Measurements from ENCODE around the gene TAS2R31. TPM values are rescaled to one million over a fixed set of nuclear protein-coding genes. Genes with fewer than 3 reads are reported as not detected.
"Not testable (repeated sequence)": the region's sequence is repeated elsewhere in the genome, so short reads cannot be mapped to it uniquely, and the experiment has no call there.

TAS2R31 gene
- total and polyA plus RNA-seq, 9 donors: 0.53 to 5.5 (median 0.69) TPM

DNA sequence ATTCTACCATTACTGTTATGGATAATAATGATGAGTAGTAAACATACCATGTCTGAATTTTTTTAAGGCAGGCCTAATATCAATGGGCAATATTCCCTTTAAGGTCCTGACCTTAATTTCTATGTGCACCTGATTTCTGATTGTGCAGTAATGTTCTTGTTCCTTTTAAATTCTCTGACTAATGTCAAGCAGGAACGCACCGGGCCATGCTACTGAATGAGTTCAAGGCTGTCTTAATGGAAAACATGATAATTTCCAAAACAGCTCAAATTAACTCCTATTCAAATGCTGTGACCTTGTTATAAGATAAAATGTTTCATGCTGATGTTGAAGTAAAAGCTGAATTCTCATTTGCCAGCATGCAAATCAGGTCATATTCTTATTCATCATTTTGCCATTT is 24.1 kb upstream of the TAS2R31 start:
- H3K4me3 ChIP-seq (ENCODE audit: low read length): no peak overlapping the region
- no peaks in the 10 kb centered on the region for H3K4me1 ChIP-seq (ENCODE audit: control insufficient read depth, insufficient read depth, low read length)
- WGBS (ENCODE audit: insufficient coverage): no CpG with 5 or more reads among the region's 2 CpGs
- no peaks in the 10 kb centered on the region for H3K36me3 ChIP-seq (ENCODE audit: control insufficient read depth, insufficient read depth, low read length)
- H3K27me3 ChIP-seq (ENCODE audit: control insufficient read depth, insufficient read depth, low read length): no peaks in the 10 kb centered on the region
- H3K27ac ChIP-seq (ENCODE audit: low read length): no peak overlapping the region
- H3K9me3 ChIP-seq (replicated peaks; ENCODE audit: control insufficient read depth, low read depth, low read length): peaks cover 3% of the 10 kb centered on the region
- no peak for DNase-seq

DNA sequence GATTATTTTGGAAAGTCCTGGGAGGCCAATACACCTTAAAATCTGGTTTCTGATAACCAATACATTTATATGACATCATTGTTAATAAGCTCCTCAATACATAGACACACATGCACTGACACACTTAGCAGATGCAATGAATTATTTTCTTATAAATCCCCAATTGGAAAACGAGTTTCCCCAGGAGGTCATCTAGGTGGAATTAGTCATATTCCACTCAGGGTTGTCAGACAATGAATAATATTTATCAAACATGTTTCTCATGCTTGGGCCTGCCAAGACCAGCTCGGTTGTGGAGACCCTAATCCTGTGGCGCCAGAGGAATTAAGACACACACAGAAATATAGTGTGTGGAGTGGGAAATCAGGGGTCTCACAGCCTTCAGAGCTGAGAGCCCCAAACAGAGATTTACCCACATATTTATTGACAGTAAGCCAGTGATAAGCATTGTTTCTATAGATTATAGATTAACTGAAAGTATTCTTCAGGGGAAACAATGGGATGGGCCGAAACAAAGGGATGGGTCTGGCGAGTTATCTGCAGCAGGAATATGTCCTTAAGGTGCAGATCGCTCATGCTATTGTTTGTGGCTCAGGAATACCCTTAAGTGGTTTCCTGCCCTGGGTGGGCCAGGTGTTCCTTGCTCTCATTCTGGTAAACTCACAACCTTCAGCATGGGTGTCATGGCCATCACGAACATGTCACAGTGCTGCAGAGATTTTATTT is 18.8 kb upstream of the TAS2R31 start:
- H3K4me3 ChIP-seq (ENCODE audit: low read length); DNase-seq; H3K27me3 ChIP-seq (ENCODE audit: control insufficient read depth, insufficient read depth, low read length); H3K9me3 ChIP-seq (replicated peaks; ENCODE audit: control insufficient read depth, low read depth, low read length); H3K4me1 ChIP-seq (ENCODE audit: control insufficient read depth, insufficient read depth, low read length); H3K27ac ChIP-seq (ENCODE audit: low read length); H3K36me3 ChIP-seq (ENCODE audit: control insufficient read depth, insufficient read depth, low read length): not testable (repeated sequence)
- 94% methylated on average over 3 of the region's 7 CpGs for WGBS (ENCODE audit: insufficient coverage)

DNA sequence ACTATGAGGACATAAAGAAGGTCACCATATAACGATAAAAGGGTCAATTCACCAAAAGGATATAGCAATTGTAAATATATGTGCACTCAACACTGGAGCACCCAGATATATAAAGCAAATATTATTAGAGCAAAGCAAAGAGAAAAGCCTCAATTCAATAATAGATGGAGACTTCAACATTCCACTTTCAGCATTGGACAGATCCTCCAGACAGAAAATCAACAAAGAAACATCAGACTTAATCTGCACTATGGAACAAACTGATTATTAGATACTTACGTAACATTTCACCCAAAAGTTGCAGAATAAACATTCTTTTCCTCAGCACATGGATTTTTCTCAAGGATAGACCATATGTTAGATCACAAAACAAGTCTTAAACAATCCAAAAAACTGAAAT is 10.2 kb upstream of the TAS2R31 start:
- H3K27me3 ChIP-seq (ENCODE audit: control insufficient read depth, insufficient read depth, low read length); H3K4me1 ChIP-seq (ENCODE audit: control insufficient read depth, insufficient read depth, low read length); H3K27ac ChIP-seq (ENCODE audit: low read length); H3K36me3 ChIP-seq (ENCODE audit: control insufficient read depth, insufficient read depth, low read length); H3K9me3 ChIP-seq (replicated peaks; ENCODE audit: control insufficient read depth, low read depth, low read length); H3K4me3 ChIP-seq (ENCODE audit: low read length); DNase-seq: not testable (repeated sequence)
- WGBS (ENCODE audit: insufficient coverage): 71% methylated on average over 1 of the region's 2 CpGs

DNA sequence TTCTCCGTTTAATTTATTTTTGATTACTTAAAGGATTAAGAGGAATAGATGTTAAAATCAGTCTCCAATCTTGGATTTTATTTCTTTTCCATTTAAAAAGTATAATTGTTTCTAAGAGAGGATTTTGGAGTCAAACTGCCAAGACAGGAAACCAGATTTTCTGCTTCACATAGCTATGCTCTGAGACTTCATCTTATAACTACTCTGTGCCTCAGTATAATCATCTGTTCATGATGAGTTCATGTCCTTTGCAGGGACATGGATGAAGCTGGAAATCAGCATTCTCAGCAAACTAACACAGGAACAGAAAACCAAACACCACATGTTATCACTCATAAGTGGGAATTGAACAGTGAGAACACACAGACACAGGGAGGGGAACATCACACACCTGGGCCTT is 9.0 kb upstream of the TAS2R31 start:
- no peak overlapping the region for H3K27ac ChIP-seq (ENCODE audit: low read length)
- H3K36me3 ChIP-seq (ENCODE audit: control insufficient read depth, insufficient read depth, low read length): no peaks in the 10 kb centered on the region
- no peak overlapping the region for H3K4me3 ChIP-seq (ENCODE audit: low read length)
- H3K4me1 ChIP-seq (ENCODE audit: control insufficient read depth, insufficient read depth, low read length): no peaks in the 10 kb centered on the region
- no peak for DNase-seq
- H3K9me3 ChIP-seq (replicated peaks; ENCODE audit: control insufficient read depth, low read depth, low read length): peaks cover 2% of the 10 kb centered on the region
- WGBS (ENCODE audit: insufficient coverage): no CpG with 5 or more reads among the region's 1 CpG
- H3K27me3 ChIP-seq (ENCODE audit: control insufficient read depth, insufficient read depth, low read length): no peaks in the 10 kb centered on the region

DNA sequence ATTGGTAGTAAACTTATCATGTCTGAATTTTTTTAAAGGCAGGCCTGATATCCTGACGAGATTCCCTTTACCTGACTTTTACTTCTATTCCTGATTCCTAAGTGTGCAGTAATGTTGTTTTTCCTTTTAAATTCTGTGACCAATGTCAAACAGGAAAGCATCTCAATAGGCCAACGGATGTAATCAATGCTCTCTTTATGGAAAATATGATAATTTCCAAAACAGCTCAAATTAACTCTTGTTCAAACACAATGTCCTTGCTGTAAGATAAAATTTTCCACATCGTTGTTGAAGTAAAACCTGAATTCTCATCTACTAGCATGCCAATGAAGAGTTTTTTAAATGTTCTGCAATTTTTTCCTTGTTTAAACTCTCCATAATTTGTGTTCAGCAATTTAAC is 8.0 kb upstream of the TAS2R31 start:
- no CpG with 5 or more reads among the region's 3 CpGs for WGBS (ENCODE audit: insufficient coverage)
- Histone ChIP-seq H3K36me3 (ENCODE audit: control insufficient read depth, insufficient read depth, low read length) (no peaks in the 10 kb centered on the region), H3K4me1 (ENCODE audit: control insufficient read depth, insufficient read depth, low read length) (no peaks in the 10 kb centered on the region), H3K4me3 (ENCODE audit: low read length) (no peak overlapping the region), H3K27ac (ENCODE audit: low read length) (no peak overlapping the region), H3K27me3 (ENCODE audit: control insufficient read depth, insufficient read depth, low read length) (no peaks in the 10 kb centered on the region), H3K9me3 (replicated peaks; ENCODE audit: control insufficient read depth, low read depth, low read length) (peaks cover 2% of the 10 kb centered on the region)
- DNase-seq: no peak

DNA sequence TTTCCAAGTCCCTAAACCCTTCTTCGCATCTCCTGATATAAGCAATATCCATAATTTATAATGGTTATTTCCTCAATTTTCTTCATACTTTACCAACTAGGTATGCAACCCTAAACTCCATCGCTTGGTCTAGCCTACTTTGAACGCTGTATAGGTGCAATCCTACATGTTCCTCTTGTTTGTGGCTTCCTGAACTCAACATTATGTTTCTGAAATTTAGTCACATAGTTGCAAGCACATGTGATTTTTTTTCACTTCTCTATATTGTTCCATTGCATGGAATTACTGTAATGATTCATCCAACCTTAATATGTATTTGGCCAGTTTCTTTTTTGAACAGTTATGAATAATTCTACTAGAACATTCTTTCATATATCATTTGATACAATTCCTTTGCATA is 2.8 kb upstream of the TAS2R31 start:
- H3K9me3 ChIP-seq (replicated peaks; ENCODE audit: control insufficient read depth, low read depth, low read length); DNase-seq; H3K27me3 ChIP-seq (ENCODE audit: control insufficient read depth, insufficient read depth, low read length); H3K36me3 ChIP-seq (ENCODE audit: control insufficient read depth, insufficient read depth, low read length); H3K27ac ChIP-seq (ENCODE audit: low read length); H3K4me3 ChIP-seq (ENCODE audit: low read length); H3K4me1 ChIP-seq (ENCODE audit: control insufficient read depth, insufficient read depth, low read length): not testable (repeated sequence)
- no CpG with 5 or more reads among the region's 3 CpGs for WGBS (ENCODE audit: insufficient coverage)

DNA sequence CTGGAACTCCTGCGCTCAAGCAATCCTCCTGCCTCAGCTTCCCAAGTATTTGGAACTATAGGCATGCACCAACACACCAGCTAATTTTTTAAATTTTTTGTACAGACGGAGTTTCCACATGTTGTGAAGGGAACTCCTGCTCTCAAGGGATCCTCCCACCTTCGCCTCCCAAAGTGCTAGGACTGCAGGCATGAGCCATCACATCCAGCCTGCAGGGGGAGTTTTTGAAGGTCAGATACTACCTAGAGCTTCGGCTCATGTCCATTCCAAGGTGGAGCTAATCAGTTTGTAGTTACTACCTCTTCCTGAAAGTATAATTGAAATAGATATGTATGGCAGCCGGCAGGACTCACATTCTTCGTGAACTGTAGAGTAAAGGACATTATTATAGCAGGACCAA is 5.1 kb downstream of the TAS2R31 start:
- no CpG with 5 or more reads among the region's 6 CpGs for whole genome bisulfite sequencing (ENCODE audit: insufficient coverage)
- H3K4me3 ChIP-seq (ENCODE audit: low read length): no peak overlapping the region
- H3K27ac ChIP-seq (ENCODE audit: low read length): no peak overlapping the region
- H3K36me3 ChIP-seq (ENCODE audit: control insufficient read depth, insufficient read depth, low read length): peaks cover 2% of the 10 kb centered on the region
- no peaks in the 10 kb centered on the region for H3K27me3 ChIP-seq (ENCODE audit: control insufficient read depth, insufficient read depth, low read length)
- no peaks in the 10 kb centered on the region for H3K4me1 ChIP-seq (ENCODE audit: control insufficient read depth, insufficient read depth, low read length)
- DNase-seq: no peak
- H3K9me3 ChIP-seq (replicated peaks; ENCODE audit: control insufficient read depth, low read depth, low read length): peaks cover 2% of the 10 kb centered on the region

DNA sequence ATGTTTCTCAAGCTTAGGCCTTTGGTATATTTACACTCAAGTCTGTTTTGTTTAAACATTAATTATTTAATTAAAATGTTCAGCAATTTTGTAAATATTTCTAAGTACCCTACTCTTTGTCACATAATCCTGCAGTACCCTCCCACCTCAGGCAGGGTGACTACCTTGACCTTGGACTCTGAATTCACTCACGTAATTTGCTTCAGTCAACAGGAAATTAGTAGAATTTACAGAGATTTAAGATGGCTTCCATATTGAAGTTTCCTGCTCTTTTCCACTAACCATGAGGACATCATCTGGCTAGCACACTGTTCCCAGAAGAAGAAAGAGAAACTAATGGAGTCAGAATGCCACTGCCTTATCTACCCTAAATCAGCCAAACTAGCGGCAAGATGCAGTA is 7.8 kb downstream of the TAS2R31 start:
- no CpG with 5 or more reads among the region's 2 CpGs for WGBS (ENCODE audit: insufficient coverage)
- peaks cover 2% of the 10 kb centered on the region for H3K36me3 ChIP-seq (ENCODE audit: control insufficient read depth, insufficient read depth, low read length)
- H3K27me3 ChIP-seq (ENCODE audit: control insufficient read depth, insufficient read depth, low read length): no peaks in the 10 kb centered on the region
- no peaks in the 10 kb centered on the region for H3K4me1 ChIP-seq (ENCODE audit: control insufficient read depth, insufficient read depth, low read length)
- peaks cover 2% of the 10 kb centered on the region for H3K9me3 ChIP-seq (replicated peaks; ENCODE audit: control insufficient read depth, low read depth, low read length)
- DNase-seq: no peak
- no peak overlapping the region for H3K27ac ChIP-seq (ENCODE audit: low read length)
- H3K4me3 ChIP-seq (ENCODE audit: low read length): no peak overlapping the region

DNA sequence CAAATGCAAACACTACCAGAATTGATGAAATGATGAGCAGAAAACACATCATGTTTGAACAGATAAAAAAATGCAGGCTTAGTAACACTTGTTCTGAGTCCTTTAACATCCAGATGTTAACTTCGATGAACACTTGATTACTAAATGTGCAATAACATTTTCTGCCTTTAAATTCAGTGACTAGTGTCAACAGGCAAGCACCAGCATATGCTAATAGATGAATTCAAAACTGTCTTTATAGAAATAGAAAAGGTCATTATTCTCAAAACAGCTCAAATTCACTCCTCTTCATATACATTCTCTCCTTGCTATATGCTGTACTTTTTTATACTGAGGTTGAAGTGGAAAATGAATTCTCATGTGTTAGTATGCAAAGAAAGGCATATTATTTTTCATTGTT is 8.7 kb downstream of the TAS2R31 start, which contains the start of gene TAS2R19:
TAS2R19 (minus strand) TSS at position 101 of the 400 bp plus-strand sequence; CDS start at position 52, 49 bp downstream.
- no CpG with 5 or more reads among the region's 1 CpG for WGBS (ENCODE audit: insufficient coverage)
- DNase-seq: no peak
- Histone ChIP-seq H3K36me3 (ENCODE audit: control insufficient read depth, insufficient read depth, low read length) (peaks cover 2% of the 10 kb centered on the region), H3K4me1 (ENCODE audit: control insufficient read depth, insufficient read depth, low read length) (no peaks in the 10 kb centered on the region), H3K27ac (ENCODE audit: low read length) (no peak within 1 kb of the TSS), H3K4me3 (ENCODE audit: low read length) (no peak within 1 kb of the TSS), H3K9me3 (replicated peaks; ENCODE audit: control insufficient read depth, low read depth, low read length) (peaks cover 2% of the 10 kb centered on the region), H3K27me3 (ENCODE audit: control insufficient read depth, insufficient read depth, low read length) (no peaks in the 10 kb centered on the region)

DNA sequence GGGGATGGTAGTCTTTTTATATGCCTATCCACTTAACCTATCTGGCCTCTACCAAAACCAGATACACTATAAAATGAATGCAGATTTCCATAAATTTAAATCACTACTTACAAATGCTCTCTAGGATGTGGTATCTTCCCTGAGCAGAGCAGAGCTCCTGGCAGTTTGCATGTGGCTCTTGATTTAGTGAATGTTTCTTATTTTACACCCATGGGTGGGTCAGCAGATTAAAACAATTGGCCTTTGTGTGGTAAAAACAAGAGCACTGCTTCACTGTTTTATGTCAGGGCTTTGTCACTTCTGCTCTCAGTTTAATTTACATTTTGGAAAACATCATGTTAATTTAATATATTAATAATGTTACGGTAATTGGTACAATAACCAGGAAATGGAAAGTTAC is 14.3 kb downstream of the TAS2R31 start:
- Histone ChIP-seq H3K9me3 (replicated peaks; ENCODE audit: control insufficient read depth, low read depth, low read length) (no peaks in the 10 kb centered on the region), H3K4me1 (ENCODE audit: control insufficient read depth, insufficient read depth, low read length) (no peaks in the 10 kb centered on the region), H3K27me3 (ENCODE audit: control insufficient read depth, insufficient read depth, low read length) (no peaks in the 10 kb centered on the region), H3K4me3 (ENCODE audit: low read length) (no peak overlapping the region), H3K27ac (ENCODE audit: low read length) (no peak overlapping the region), H3K36me3 (ENCODE audit: control insufficient read depth, insufficient read depth, low read length) (peaks cover 8% of the 10 kb centered on the region)
- DNase-seq: no peak
- no CpG with 5 or more reads among the region's 1 CpG for WGBS (ENCODE audit: insufficient coverage)

Data from muscle of leg (tissue), 11 donors.